ENCODE measurements around the gene NCAM2.

- no peak for TF ChIP-seq TEAD4 (IDR thresholded peaks at IDR 0.05)
- no peak for TF ChIP-seq CEBPB (IDR thresholded peaks at IDR 0.05)
- TF ChIP-seq CREB1 (IDR thresholded peaks at IDR 0.05; ENCODE audit: low read depth), result no peak
- no peak for TF ChIP-seq TAF1 (IDR thresholded peaks at IDR 0.05; ENCODE audit: low read depth)
- TF ChIP-seq ZBTB7A (IDR thresholded peaks at IDR 0.05; ENCODE audit: low read depth), result no peak
- no peak for TF ChIP-seq MAX (IDR thresholded peaks at IDR 0.05)
- TF ChIP-seq FOXM1 (IDR thresholded peaks at IDR 0.05; ENCODE audit: borderline replicate concordance, low read depth), result no peak
Observed at GRCh38 chr21:21530680-21531079, 532.5 kb downstream of the NCAM2 start.
